A673 (cell line): ENCODE measurements around the gene SP6. TPM values are rescaled to one million over a fixed set of nuclear protein-coding genes. Genes with fewer than 3 reads are reported as not detected.
A peak's percentile ranks its signal among the peaks of the same experiment; 100 is the strongest.

Experiments
- BruUV-seq: library from RNA; stranded (reverse); fragments of 400-500 nt; replicated peaks from 2 replicates; lab custom pipeline; 2021; lab: Mats Ljungman, UMichigan
- CTCF ChIA-PET: fragments of 300-600 bp; sonication (Branson Sonifier 250); formaldehyde crosslinking; loops from one replicate; lab custom pipeline; 2022; ENCODE audit warnings: antibody characterized with exemption; lab: Charles Lee
- POLR2A ChIA-PET: fragments of 300-600 bp; sonication (Branson Sonifier 250); formaldehyde crosslinking; loops from one replicate; lab custom pipeline; 2022; ENCODE audit warnings: antibody characterized with exemption; ENCODE audit not compliant: low non-redundant PET; lab: Charles Lee
- DNase-seq: peaks from one replicate; pipeline ENCODE4 v3.0.0-alpha.2; 2015; ENCODE audit warnings: low spot score
- H3K27ac ChIP-seq: fragments of 200-600 bp; sonication (generic); 2 replicates; pipeline ENCODE4 v1.5.1; 2016; ENCODE audit warnings: mixed run types, low read depth, mild to moderate bottlenecking, mixed read lengths, antibody characterized with exemption, low read length; ENCODE audit not compliant: poor library complexity, severe bottlenecking
- H3K27me3 ChIP-seq: fragments of 200-600 bp; sonication (generic); replicated peaks from 2 replicates; pipeline ENCODE4 v1.6.1; 2017; ENCODE audit warnings: mixed run types, low read depth, mild to moderate bottlenecking, mixed read lengths, antibody characterized with exemption, low read length; ENCODE audit not compliant: insufficient read depth, poor library complexity
- H3K36me3 ChIP-seq: fragments of 200-600 bp; sonication (generic); 2 replicates; pipeline ENCODE4 v1.6.1; 2016; ENCODE audit warnings: mixed run types, mild to moderate bottlenecking, mixed read lengths, antibody characterized with exemption, low read length; ENCODE audit not compliant: insufficient read depth, poor library complexity, severe bottlenecking
- H3K4me1 ChIP-seq: fragments of 200-600 bp; sonication (generic); 2 replicates; pipeline ENCODE4 v1.6.1; 2017; ENCODE audit warnings: mixed run types, mild to moderate bottlenecking, mixed read lengths, antibody characterized with exemption, low read length; ENCODE audit not compliant: insufficient read depth, poor library complexity, severe bottlenecking
- H3K4me3 ChIP-seq: fragments of 200-600 bp; sonication (generic); 2 replicates; pipeline ENCODE4 v1.5.1; 2016; ENCODE audit warnings: low read depth, mixed run types, mild to moderate bottlenecking, mixed read lengths, low read length; ENCODE audit not compliant: poor library complexity, severe bottlenecking
- H3K9me3 ChIP-seq: fragments of 200-600 bp; sonication (generic); 2 replicates; pipeline ENCODE4 v1.6.1; 2016; ENCODE audit warnings: mixed run types, low read depth, mild to moderate bottlenecking, mixed read lengths, antibody characterized with exemption, low read length; ENCODE audit not compliant: poor library complexity, severe bottlenecking
- EZH2 ChIP-seq: fragments of 200-600 bp; sonication (generic); IDR thresholded peaks from 2 replicates; pipeline ENCODE4 v1.6.1; 2017; ENCODE audit warnings: borderline replicate concordance, low read depth, mild to moderate bottlenecking, mixed read lengths, antibody characterized with exemption, low read length; ENCODE audit not compliant: poor library complexity, severe bottlenecking
- intact Hi-C: fragments of 100-400 bp; cut with micrococcal nuclease; formaldehyde crosslinking; loops from one replicate; pipeline ENCODE4 v1.10.0; 2022; ENCODE audit not compliant: unreplicated experiment
- total RNA-seq: library from RNA; stranded (reverse); gene quantifications from 2 replicates; pipeline ENCODE4 v1.2.3, GENCODE V29; 2021
- TF ChIP-seq, protein P1 (sequence below): fragments of 300-800, 200-600 bp; sonication (generic); conservative IDR thresholded peaks from 2 replicates; pipeline ENCODE4 v1.5.1; 2017; ENCODE audit warnings: low read depth, mild to moderate bottlenecking, antibody characterized with exemption, low read length, moderate library complexity, mixed read lengths

Gene SP6
- total RNA-seq, 1 experiment from 2014 or later = 0.15 TPM

DNA sequence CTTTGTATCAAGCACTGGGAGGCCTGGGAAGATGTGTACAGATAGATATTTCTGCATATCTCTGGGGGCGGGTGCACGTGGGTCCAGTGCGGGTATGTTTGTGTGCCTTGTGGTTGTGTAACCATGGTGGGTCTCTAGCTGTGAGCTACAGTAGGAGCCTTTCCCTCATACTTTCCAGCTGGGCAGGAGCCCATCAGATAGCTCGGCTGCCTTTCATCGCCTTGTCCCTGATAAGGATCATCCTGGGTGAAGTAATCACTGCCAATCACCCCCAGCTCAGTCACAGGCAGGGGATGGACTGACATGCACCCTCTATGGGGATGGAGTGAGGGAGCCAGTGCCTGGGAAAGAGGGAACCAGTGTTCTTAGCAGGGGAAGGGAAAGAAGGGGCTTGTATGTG lies 6.7 kb downstream of the SP6 start:
- Histone ChIP-seq H3K9me3 (no peaks in the 10 kb centered on the region), H3K4me1 (no peaks in the 10 kb centered on the region), H3K27ac (no peak overlapping the region), H3K27me3 (peaks cover 37% of the 10 kb centered on the region), H3K4me3 (no peak overlapping the region), H3K36me3 (no peaks in the 10 kb centered on the region)
- TF ChIP-seq, protein P1, sequence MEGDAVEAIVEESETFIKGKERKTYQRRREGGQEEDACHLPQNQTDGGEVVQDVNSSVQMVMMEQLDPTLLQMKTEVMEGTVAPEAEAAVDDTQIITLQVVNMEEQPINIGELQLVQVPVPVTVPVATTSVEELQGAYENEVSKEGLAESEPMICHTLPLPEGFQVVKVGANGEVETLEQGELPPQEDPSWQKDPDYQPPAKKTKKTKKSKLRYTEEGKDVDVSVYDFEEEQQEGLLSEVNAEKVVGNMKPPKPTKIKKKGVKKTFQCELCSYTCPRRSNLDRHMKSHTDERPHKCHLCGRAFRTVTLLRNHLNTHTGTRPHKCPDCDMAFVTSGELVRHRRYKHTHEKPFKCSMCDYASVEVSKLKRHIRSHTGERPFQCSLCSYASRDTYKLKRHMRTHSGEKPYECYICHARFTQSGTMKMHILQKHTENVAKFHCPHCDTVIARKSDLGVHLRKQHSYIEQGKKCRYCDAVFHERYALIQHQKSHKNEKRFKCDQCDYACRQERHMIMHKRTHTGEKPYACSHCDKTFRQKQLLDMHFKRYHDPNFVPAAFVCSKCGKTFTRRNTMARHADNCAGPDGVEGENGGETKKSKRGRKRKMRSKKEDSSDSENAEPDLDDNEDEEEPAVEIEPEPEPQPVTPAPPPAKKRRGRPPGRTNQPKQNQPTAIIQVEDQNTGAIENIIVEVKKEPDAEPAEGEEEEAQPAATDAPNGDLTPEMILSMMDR = no peak
- TF ChIP-seq EZH2 = no peak
- CTCF ChIA-PET = interaction anchor here (1.3 kb wide), 1 partner anchor 45 kb away, joined by 3 read pairs; no protein-coding TSS in a partner anchor
- POLR2A ChIA-PET = no interaction called here
- no peak for DNase-seq
- BruUV-seq = no TSS peak
- intact Hi-C loops = loop anchor here (5.0 to 10.0 kb wide), 2 partner anchors 101 to 173 kb away; partner anchors contain the start of gene PNPO

DNA sequence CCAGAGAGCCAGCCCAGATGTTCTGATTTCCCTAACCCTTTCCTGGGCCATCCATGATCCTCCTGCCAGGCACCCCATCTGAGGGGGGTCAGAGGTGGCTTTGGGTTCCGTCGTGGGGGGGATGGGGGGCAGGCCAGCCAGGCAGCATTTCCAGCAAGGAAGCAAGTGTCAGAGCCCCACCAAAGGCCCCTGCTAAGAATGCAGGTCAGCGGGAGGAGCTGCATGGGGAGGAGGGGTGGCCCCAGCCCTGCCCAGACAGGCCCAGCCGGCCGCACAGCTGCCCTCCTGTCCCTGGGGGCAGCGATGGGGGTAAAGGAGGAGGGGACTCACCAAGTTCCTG lies 7.6 kb downstream of the SP6 start:
- H3K27me3 ChIP-seq = peaks cover 28% of the 10 kb centered on the region
- POLR2A ChIA-PET = no interaction called here
- CTCF ChIA-PET = interaction anchor here (0.6 to 2.8 kb wide), 3 partner anchors 45 to 128 kb away, joined by 5 to 19 read pairs (median 7); partner anchors contain the start of gene CDK5RAP3
- no peak overlapping the region for H3K27ac ChIP-seq
- TF ChIP-seq, protein P1 = no peak; the same call in 1 of the 2 replicates
- no peak for TF ChIP-seq EZH2
- H3K9me3 ChIP-seq = no peaks in the 10 kb centered on the region
- no TSS peak for BruUV-seq
- H3K4me3 ChIP-seq = no peak overlapping the region
- no peak for DNase-seq
- no peaks in the 10 kb centered on the region for H3K4me1 ChIP-seq
- intact Hi-C loops = loop anchor here (5.0 to 10.0 kb wide), 2 partner anchors 101 to 174 kb away; partner anchors contain the start of gene PNPO
- no peaks in the 10 kb centered on the region for H3K36me3 ChIP-seq

GRCh38 chr17:47841488-47842291 lies 9.3 kb downstream of the SP6 start:
- H3K4me1 ChIP-seq = no peaks in the 10 kb centered on the region
- no peaks in the 10 kb centered on the region for H3K36me3 ChIP-seq
- intact Hi-C loops = loop anchor here (2.0 to 10.0 kb wide), 3 partner anchors 49 to 176 kb away; partner anchors contain the start of gene PNPO
- BruUV-seq = no TSS peak
- H3K27ac ChIP-seq = no peak overlapping the region
- TF ChIP-seq, protein P1 = no peak; the same call in 1 of the 2 replicates
- TF ChIP-seq EZH2 = no peak
- ChIA-PET CTCF (interaction anchor here (1.1 to 2.8 kb wide), 2 partner anchors 48 to 105 kb away, joined by 5 to 19 read pairs; no protein-coding TSS in a partner anchor), POLR2A (no interaction called here)
- peak overlapping the region; percentile 62 for H3K4me3 ChIP-seq
- peaks cover 11% of the 10 kb centered on the region for H3K27me3 ChIP-seq
- DNase-seq = no peak
- no peaks in the 10 kb centered on the region for H3K9me3 ChIP-seq
